ENCODE results near the gene ADARB2. TPM values are rescaled to one million over a fixed set of nuclear protein-coding genes. Genes with fewer than 3 reads are reported as not detected.

Gene ADARB2
- total and polyA plus RNA-seq, 2 experiments from 2014 or later: 0.13 to 0.48 TPM

- no peak for TF ChIP-seq EZH2phosphoT487 (IDR thresholded peaks at IDR 0.05; ENCODE audit: low read depth, severe bottlenecking, unreplicated experiment)
- Histone ChIP-seq H3K79me2 (no peaks in the 10 kb centered on the region), H3K9me3 (ENCODE audit: low read depth) (no peaks in the 10 kb centered on the region), H3K36me3 (replicated peaks; ENCODE audit: insufficient read depth, low read depth) (no peaks in the 10 kb centered on the region), H3K4me2 (no peak overlapping the region), H3K9me2 (replicated peaks; ENCODE audit: insufficient read depth) (no peaks in the 10 kb centered on the region), H2AFZ (no peak overlapping the region), H4K20me1 (ENCODE audit: insufficient read depth, poor library complexity, severe bottlenecking) (no peaks in the 10 kb centered on the region), H3K4me1 (ENCODE audit: insufficient read depth) (no peaks in the 10 kb centered on the region), H3K27ac (no peak overlapping the region), H3K4me3 (no peak overlapping the region), H3K27me3 (no peaks in the 10 kb centered on the region)
- 92% methylated on average over 8 of the region's 8 CpGs for WGBS (ENCODE audit: low lambda C conversion rate, missing lambda C conversion rate)
- no peak for DNase-seq (ENCODE audit: low spot score)
These were observed 145.6 kb downstream of the ADARB2 start for GRCh38 chr10:1591742-1592141.

DNA sequence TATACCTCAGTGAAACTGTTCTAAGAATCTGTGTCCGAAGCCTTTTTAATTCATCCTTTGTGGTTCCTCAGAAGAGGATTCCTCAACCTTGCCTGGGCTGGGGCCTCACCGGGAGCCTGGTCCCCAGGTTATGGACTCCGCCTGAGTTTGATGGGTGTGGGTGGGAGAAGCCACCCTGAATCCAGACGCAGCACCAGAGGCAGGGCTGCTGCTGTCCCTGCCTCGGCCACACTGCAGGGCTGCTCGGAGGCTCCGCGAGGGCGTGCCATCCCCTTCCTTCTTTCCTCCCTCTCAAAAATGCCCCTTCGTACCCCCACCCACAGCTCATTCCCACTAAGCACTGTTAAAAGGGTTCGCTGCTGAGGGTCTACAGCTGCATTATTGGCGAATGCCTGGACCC lies 146.3 kb downstream of the ADARB2 start:
- Histone ChIP-seq H3K36me3 (replicated peaks; ENCODE audit: insufficient read depth, low read depth) (no peaks in the 10 kb centered on the region), H3K4me1 (ENCODE audit: insufficient read depth) (no peaks in the 10 kb centered on the region), H3K4me2 (no peak overlapping the region), H3K9me2 (replicated peaks; ENCODE audit: insufficient read depth) (no peaks in the 10 kb centered on the region), H3K27ac (no peak overlapping the region), H4K20me1 (ENCODE audit: insufficient read depth, poor library complexity, severe bottlenecking) (no peaks in the 10 kb centered on the region), H2AFZ (no peak overlapping the region), H3K9me3 (ENCODE audit: low read depth) (no peaks in the 10 kb centered on the region), H3K79me2 (no peaks in the 10 kb centered on the region), H3K4me3 (no peak overlapping the region), H3K27me3 (no peaks in the 10 kb centered on the region)
- no peak for DNase-seq (ENCODE audit: low spot score)
- whole genome bisulfite sequencing (ENCODE audit: low lambda C conversion rate, missing lambda C conversion rate): 86% methylated on average over 8 of the region's 12 CpGs
- TF ChIP-seq CTCF (IDR thresholded peaks at IDR 0.05; ENCODE audit: poor library complexity): no peak
- TF ChIP-seq EZH2 (IDR thresholded peaks at IDR 0.05; ENCODE audit: borderline replicate concordance): no peak
- no peak for TF ChIP-seq EZH2phosphoT487 (IDR thresholded peaks at IDR 0.05; ENCODE audit: low read depth, severe bottlenecking, unreplicated experiment)

DNA sequence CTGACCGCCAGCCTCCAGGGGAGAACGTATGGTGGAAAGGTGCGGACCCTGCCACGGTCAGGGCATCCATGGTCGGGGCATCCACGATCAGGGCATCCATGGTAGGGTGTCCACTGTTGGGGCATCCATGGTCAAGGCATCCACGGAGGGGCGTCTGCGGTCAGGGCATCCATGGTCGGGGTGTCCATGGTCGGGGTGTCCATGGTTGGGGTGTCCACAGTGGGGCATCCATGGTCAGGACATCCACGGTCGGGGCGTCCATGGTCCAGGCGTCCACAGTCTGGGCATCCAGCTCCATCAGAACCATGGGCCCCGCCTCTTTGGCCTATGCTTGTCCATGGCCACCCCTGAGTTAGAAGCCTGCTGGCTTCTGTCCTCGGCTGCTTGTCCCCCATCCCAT lies 148.1 kb downstream of the ADARB2 start:
- Histone ChIP-seq H3K9me3 (ENCODE audit: low read depth) (no peaks in the 10 kb centered on the region), H3K36me3 (replicated peaks; ENCODE audit: insufficient read depth, low read depth) (no peaks in the 10 kb centered on the region), H3K9me2 (replicated peaks; ENCODE audit: insufficient read depth) (no peaks in the 10 kb centered on the region), H3K79me2 (no peaks in the 10 kb centered on the region), H3K4me1 (ENCODE audit: insufficient read depth) (no peaks in the 10 kb centered on the region), H2AFZ (no peak overlapping the region), H3K27ac (no peak overlapping the region), H3K4me3 (no peak overlapping the region), H3K4me2 (no peak overlapping the region), H4K20me1 (ENCODE audit: insufficient read depth, poor library complexity, severe bottlenecking) (no peaks in the 10 kb centered on the region), H3K27me3 (no peaks in the 10 kb centered on the region)
- DNase-seq (ENCODE audit: low spot score): no peak
- TF ChIP-seq EZH2phosphoT487 (IDR thresholded peaks at IDR 0.05; ENCODE audit: low read depth, severe bottlenecking, unreplicated experiment) (no peak), CTCF (IDR thresholded peaks at IDR 0.05; ENCODE audit: poor library complexity) (no peak), EZH2 (IDR thresholded peaks at IDR 0.05; ENCODE audit: borderline replicate concordance) (no peak)
- 93% methylated on average over 16 of the region's 17 CpGs for WGBS (ENCODE audit: low lambda C conversion rate, missing lambda C conversion rate)

DNA sequence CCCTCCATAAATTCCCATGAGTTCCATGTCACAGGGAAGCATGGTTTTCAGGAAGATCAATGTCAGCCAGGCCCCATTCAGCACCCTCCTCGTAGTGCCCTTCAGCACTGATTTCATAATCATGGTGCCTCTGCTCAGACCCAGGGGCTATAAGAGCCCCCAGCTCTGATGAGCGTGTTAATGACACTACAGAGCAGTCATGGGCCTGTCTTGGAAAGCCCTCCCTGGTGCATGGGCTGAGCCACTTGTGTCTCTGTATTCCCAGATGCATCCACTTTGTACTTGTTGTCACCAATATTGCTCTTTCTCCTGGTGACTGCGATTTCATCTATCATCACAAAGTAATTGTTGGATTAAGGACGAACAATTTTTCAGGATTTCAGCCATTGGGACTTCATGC lies 154.6 kb downstream of the ADARB2 start:
- Histone ChIP-seq H3K9me3 (ENCODE audit: low read depth) (no peaks in the 10 kb centered on the region), H3K4me1 (ENCODE audit: insufficient read depth) (no peaks in the 10 kb centered on the region), H3K27ac (no peak overlapping the region), H3K4me2 (no peak overlapping the region), H3K4me3 (no peak overlapping the region), H3K36me3 (replicated peaks; ENCODE audit: insufficient read depth, low read depth) (no peaks in the 10 kb centered on the region), H2AFZ (no peak overlapping the region), H3K27me3 (no peaks in the 10 kb centered on the region), H4K20me1 (ENCODE audit: insufficient read depth, poor library complexity, severe bottlenecking) (no peaks in the 10 kb centered on the region), H3K9me2 (replicated peaks; ENCODE audit: insufficient read depth) (no peaks in the 10 kb centered on the region), H3K79me2 (no peaks in the 10 kb centered on the region)
- no peak for DNase-seq (ENCODE audit: low spot score)
- 94% methylated on average over 4 of the region's 4 CpGs for WGBS (ENCODE audit: low lambda C conversion rate, missing lambda C conversion rate)
- TF ChIP-seq CTCF (IDR thresholded peaks at IDR 0.05; ENCODE audit: poor library complexity) (no peak), EZH2phosphoT487 (IDR thresholded peaks at IDR 0.05; ENCODE audit: low read depth, severe bottlenecking, unreplicated experiment) (no peak), EZH2 (IDR thresholded peaks at IDR 0.05; ENCODE audit: borderline replicate concordance) (no peak)

Measured in hepatocyte (in vitro differentiated cells).